ENCODE data around the gene OSBPL3.

The OSBPL3 gene

GRCh38 chr7:24962418-24962962 is 17.5 kb downstream of the OSBPL3 start:
- no peak for TF ChIP-seq SPI1 (IDR thresholded peaks at IDR 0.05; ENCODE audit: low read depth, low read length)
- TF ChIP-seq TAF1 (IDR thresholded peaks at IDR 0.05; ENCODE audit: low read depth, low read length) = no peak
- TF ChIP-seq POLR2AphosphoS5 (IDR thresholded peaks at IDR 0.05; ENCODE audit: low read depth, low read length) = no peak
- no peak for TF ChIP-seq POLR2A (IDR thresholded peaks at IDR 0.05; ENCODE audit: low read depth, low read length)
- no peak for TF ChIP-seq PAX5 (IDR thresholded peaks at IDR 0.05; ENCODE audit: insufficient read depth, low read length, severe bottlenecking)
- TF ChIP-seq POU2F2 (IDR thresholded peaks at IDR 0.05; ENCODE audit: low read depth, low read length) = no peak
- DNase-seq (ENCODE audit: insufficient read length, low spot score) (no peak), FAIRE-seq (peak; percentile 64)

- DNase-seq (ENCODE audit: insufficient read length, low spot score) (no peak), FAIRE-seq (no peak)
Measured at GRCh38 chr7:24959735-24960485, 20.1 kb downstream of the OSBPL3 start.

GRCh38 chr7:24958399-24958798 is 21.6 kb downstream of the OSBPL3 start:
- FAIRE-seq = peak; percentile 28
- no peak for TF ChIP-seq POLR2AphosphoS5 (IDR thresholded peaks at IDR 0.05; ENCODE audit: low read depth, low read length)
- DNase-seq (ENCODE audit: insufficient read length, low spot score) = no peak

More at GRCh38 chr7:24959735-24960485, 20.1 kb downstream of the OSBPL3 start:
- TF ChIP-seq POU2F2 (IDR thresholded peaks at IDR 0.05; ENCODE audit: low read depth, low read length) (no peak), TAF1 (IDR thresholded peaks at IDR 0.05; ENCODE audit: low read depth, low read length) (no peak), POLR2A (IDR thresholded peaks at IDR 0.05; ENCODE audit: low read depth, low read length) (no peak), PAX5 (IDR thresholded peaks at IDR 0.05; ENCODE audit: insufficient read depth, low read length, severe bottlenecking) (no peak), POLR2AphosphoS5 (IDR thresholded peaks at IDR 0.05; ENCODE audit: low read depth, low read length) (no peak), SPI1 (IDR thresholded peaks at IDR 0.05; ENCODE audit: low read depth, low read length) (no peak)

- FAIRE-seq = no peak
- TF ChIP-seq POLR2AphosphoS5 (IDR thresholded peaks at IDR 0.05; ENCODE audit: low read depth, low read length) (no peak), POU2F2 (IDR thresholded peaks at IDR 0.05; ENCODE audit: low read depth, low read length) (no peak), PAX5 (IDR thresholded peaks at IDR 0.05; ENCODE audit: insufficient read depth, low read length, severe bottlenecking) (no peak), TAF1 (IDR thresholded peaks at IDR 0.05; ENCODE audit: low read depth, low read length) (no peak), SPI1 (IDR thresholded peaks at IDR 0.05; ENCODE audit: low read depth, low read length) (no peak), POLR2A (IDR thresholded peaks at IDR 0.05; ENCODE audit: low read depth, low read length) (no peak)
- DNase-seq (ENCODE audit: insufficient read length, low spot score) = no peak
Measured at GRCh38 chr7:24956021-24956420, 24.0 kb downstream of the OSBPL3 start.

GRCh38 chr7:24955313-24955712 is 24.7 kb downstream of the OSBPL3 start:
- FAIRE-seq (no peak), DNase-seq (ENCODE audit: insufficient read length, low spot score) (no peak)
- TF ChIP-seq POLR2AphosphoS5 (IDR thresholded peaks at IDR 0.05; ENCODE audit: low read depth, low read length) = no peak
- no peak for TF ChIP-seq SPI1 (IDR thresholded peaks at IDR 0.05; ENCODE audit: low read depth, low read length)
- TF ChIP-seq POU2F2 (IDR thresholded peaks at IDR 0.05; ENCODE audit: low read depth, low read length) = no peak
- TF ChIP-seq POLR2A (IDR thresholded peaks at IDR 0.05; ENCODE audit: low read depth, low read length) = no peak

- FAIRE-seq (no peak), DNase-seq (ENCODE audit: insufficient read length, low spot score) (no peak)
- TF ChIP-seq POU2F2 (IDR thresholded peaks at IDR 0.05; ENCODE audit: low read depth, low read length) (no peak), SPI1 (IDR thresholded peaks at IDR 0.05; ENCODE audit: low read depth, low read length) (no peak), POLR2AphosphoS5 (IDR thresholded peaks at IDR 0.05; ENCODE audit: low read depth, low read length) (no peak), TAF1 (IDR thresholded peaks at IDR 0.05; ENCODE audit: low read depth, low read length) (no peak), POLR2A (IDR thresholded peaks at IDR 0.05; ENCODE audit: low read depth, low read length) (no peak), PAX5 (IDR thresholded peaks at IDR 0.05; ENCODE audit: insufficient read depth, low read length, severe bottlenecking) (no peak)
Measured at GRCh38 chr7:24952464-24952863, 27.5 kb downstream of the OSBPL3 start.

- DNase-seq (ENCODE audit: insufficient read length, low spot score) = no peak
- no peak for FAIRE-seq
- no peak for TF ChIP-seq POU2F2 (IDR thresholded peaks at IDR 0.05; ENCODE audit: low read depth, low read length)
- TF ChIP-seq TAF1 (IDR thresholded peaks at IDR 0.05; ENCODE audit: low read depth, low read length) = no peak
- TF ChIP-seq PAX5 (IDR thresholded peaks at IDR 0.05; ENCODE audit: insufficient read depth, low read length, severe bottlenecking) = no peak
- TF ChIP-seq POLR2A (IDR thresholded peaks at IDR 0.05; ENCODE audit: low read depth, low read length) = no peak
- no peak for TF ChIP-seq POLR2AphosphoS5 (IDR thresholded peaks at IDR 0.05; ENCODE audit: low read depth, low read length)
- no peak for TF ChIP-seq SPI1 (IDR thresholded peaks at IDR 0.05; ENCODE audit: low read depth, low read length)
Measured at GRCh38 chr7:24951441-24951980, 28.5 kb downstream of the OSBPL3 start.

GRCh38 chr7:24949884-24950283 is 30.1 kb downstream of the OSBPL3 start:
- no peak for FAIRE-seq
- DNase-seq (ENCODE audit: insufficient read length, low spot score) = no peak
- no peak for TF ChIP-seq POLR2AphosphoS5 (IDR thresholded peaks at IDR 0.05; ENCODE audit: low read depth, low read length)
- no peak for TF ChIP-seq POU2F2 (IDR thresholded peaks at IDR 0.05; ENCODE audit: low read depth, low read length)
- TF ChIP-seq SPI1 (IDR thresholded peaks at IDR 0.05; ENCODE audit: low read depth, low read length) = no peak
- TF ChIP-seq POLR2A (IDR thresholded peaks at IDR 0.05; ENCODE audit: low read depth, low read length) = no peak
- no peak for TF ChIP-seq PAX5 (IDR thresholded peaks at IDR 0.05; ENCODE audit: insufficient read depth, low read length, severe bottlenecking)
- TF ChIP-seq TAF1 (IDR thresholded peaks at IDR 0.05; ENCODE audit: low read depth, low read length) = no peak

- FAIRE-seq (no peak), DNase-seq (ENCODE audit: insufficient read length, low spot score) (no peak)
- TF ChIP-seq POU2F2 (IDR thresholded peaks at IDR 0.05; ENCODE audit: low read depth, low read length) (no peak), POLR2A (IDR thresholded peaks at IDR 0.05; ENCODE audit: low read depth, low read length) (no peak), TAF1 (IDR thresholded peaks at IDR 0.05; ENCODE audit: low read depth, low read length) (no peak), PAX5 (IDR thresholded peaks at IDR 0.05; ENCODE audit: insufficient read depth, low read length, severe bottlenecking) (no peak), SPI1 (IDR thresholded peaks at IDR 0.05; ENCODE audit: low read depth, low read length) (no peak), POLR2AphosphoS5 (IDR thresholded peaks at IDR 0.05; ENCODE audit: low read depth, low read length) (no peak)
Measured at GRCh38 chr7:24948739-24949138, 31.2 kb downstream of the OSBPL3 start.
